Peyer's patch (tissue), 4 donors: ENCODE results near the gene STT3B.

Source experiments
- POLR2A ChIP-seq, 2 donors: fragments of 450-650 bp; IDR thresholded peaks; one replicate each; pipeline ENCODE4 v1.5.1; 2017; ENCODE audit warnings: antibody characterized with exemption in 2 of 2, mild to moderate bottlenecking in 2 of 2, moderate library complexity in 2 of 2
- TF ChIP-seq, protein P1 (sequence below), 6 experiments: fragments of 450-650 bp in 4 of 6; fragments of 200-600 bp in 2 of 6; sonication (generic) in 1 of 6; IDR thresholded peaks; one replicate each; pipeline ENCODE4 v1.5.1; 2017 to 2019; ENCODE audit warnings: antibody characterized with exemption in 6 of 6, mild to moderate bottlenecking in 3 of 6, moderate library complexity in 1 of 6

GRCh38 chr3:31531452-31531991 lies 1.2 kb upstream of the STT3B start:
- TF ChIP-seq POLR2A (IDR thresholded peaks at IDR 0.05), result no peak
- TF ChIP-seq, protein P1, sequence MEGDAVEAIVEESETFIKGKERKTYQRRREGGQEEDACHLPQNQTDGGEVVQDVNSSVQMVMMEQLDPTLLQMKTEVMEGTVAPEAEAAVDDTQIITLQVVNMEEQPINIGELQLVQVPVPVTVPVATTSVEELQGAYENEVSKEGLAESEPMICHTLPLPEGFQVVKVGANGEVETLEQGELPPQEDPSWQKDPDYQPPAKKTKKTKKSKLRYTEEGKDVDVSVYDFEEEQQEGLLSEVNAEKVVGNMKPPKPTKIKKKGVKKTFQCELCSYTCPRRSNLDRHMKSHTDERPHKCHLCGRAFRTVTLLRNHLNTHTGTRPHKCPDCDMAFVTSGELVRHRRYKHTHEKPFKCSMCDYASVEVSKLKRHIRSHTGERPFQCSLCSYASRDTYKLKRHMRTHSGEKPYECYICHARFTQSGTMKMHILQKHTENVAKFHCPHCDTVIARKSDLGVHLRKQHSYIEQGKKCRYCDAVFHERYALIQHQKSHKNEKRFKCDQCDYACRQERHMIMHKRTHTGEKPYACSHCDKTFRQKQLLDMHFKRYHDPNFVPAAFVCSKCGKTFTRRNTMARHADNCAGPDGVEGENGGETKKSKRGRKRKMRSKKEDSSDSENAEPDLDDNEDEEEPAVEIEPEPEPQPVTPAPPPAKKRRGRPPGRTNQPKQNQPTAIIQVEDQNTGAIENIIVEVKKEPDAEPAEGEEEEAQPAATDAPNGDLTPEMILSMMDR (IDR thresholded peaks at IDR 0.05), result peak in 1 of 6 experiments; percentile 3
